Ishikawa (cell line): ENCODE measurements around the gene PFKFB4.

ENCODE experiments used
- CEBPB ChIP-seq: IDR thresholded peaks from 2 replicates; pipeline ENCODE4 v1.6.1; 2012
- CREB1 ChIP-seq: IDR thresholded peaks from 2 replicates; pipeline ENCODE4 v1.6.1; 2012; ENCODE audit warnings: low read depth
- EGR1 ChIP-seq: IDR thresholded peaks from 2 replicates; pipeline ENCODE4 v1.6.1; 2012
- EP300 ChIP-seq: IDR thresholded peaks from 2 replicates; pipeline ENCODE4 v1.6.1; 2012; ENCODE audit warnings: borderline replicate concordance
- MAX ChIP-seq: IDR thresholded peaks from 2 replicates; pipeline ENCODE4 v1.6.1; 2012
- NFIC ChIP-seq: IDR thresholded peaks from 2 replicates; pipeline ENCODE4 v1.6.1; 2012
- RAD21 ChIP-seq: IDR thresholded peaks from 2 replicates; pipeline ENCODE4 v1.6.1; 2012; ENCODE audit warnings: low read depth
- REST ChIP-seq: IDR thresholded peaks from 2 replicates; pipeline ENCODE4 v1.6.1; 2012; ENCODE audit warnings: low read depth, mild to moderate bottlenecking
- TAF1 ChIP-seq: IDR thresholded peaks from 2 replicates; pipeline ENCODE4 v1.6.1; 2012; ENCODE audit warnings: low read depth, mild to moderate bottlenecking
- TEAD4 ChIP-seq: IDR thresholded peaks from 2 replicates; pipeline ENCODE4 v1.6.1; 2012
- YY1 ChIP-seq: IDR thresholded peaks from 2 replicates; pipeline ENCODE4 v1.6.1; 2012; ENCODE audit warnings: low read depth
- ZBTB7A ChIP-seq: IDR thresholded peaks from 2 replicates; pipeline ENCODE4 v1.6.1; 2012; ENCODE audit warnings: low read depth

- no peak for TF ChIP-seq REST
- no peak for TF ChIP-seq CEBPB
- no peak for TF ChIP-seq EP300
- TF ChIP-seq MAX: no peak
- no peak for TF ChIP-seq TAF1
- no peak for TF ChIP-seq ZBTB7A
- no peak for TF ChIP-seq TEAD4
- TF ChIP-seq YY1: no peak
- no peak for TF ChIP-seq RAD21
- no peak for TF ChIP-seq CREB1
- TF ChIP-seq EGR1: no peak
- TF ChIP-seq NFIC: no peak
These were observed 83.0 kb downstream of the PFKFB4 start for GRCh38 chr3:48473617-48473952.
